Measurements from ENCODE around the gene HOXA7. TPM values are rescaled to one million over a fixed set of nuclear protein-coding genes. Genes with fewer than 3 reads are reported as not detected.

HOXA7 gene
- total and polyA plus RNA-seq, 2 donors (not counting 1 experiment from before 2014, with no cell fraction given), result 0.37 TPM; not detected in 1

DNA sequence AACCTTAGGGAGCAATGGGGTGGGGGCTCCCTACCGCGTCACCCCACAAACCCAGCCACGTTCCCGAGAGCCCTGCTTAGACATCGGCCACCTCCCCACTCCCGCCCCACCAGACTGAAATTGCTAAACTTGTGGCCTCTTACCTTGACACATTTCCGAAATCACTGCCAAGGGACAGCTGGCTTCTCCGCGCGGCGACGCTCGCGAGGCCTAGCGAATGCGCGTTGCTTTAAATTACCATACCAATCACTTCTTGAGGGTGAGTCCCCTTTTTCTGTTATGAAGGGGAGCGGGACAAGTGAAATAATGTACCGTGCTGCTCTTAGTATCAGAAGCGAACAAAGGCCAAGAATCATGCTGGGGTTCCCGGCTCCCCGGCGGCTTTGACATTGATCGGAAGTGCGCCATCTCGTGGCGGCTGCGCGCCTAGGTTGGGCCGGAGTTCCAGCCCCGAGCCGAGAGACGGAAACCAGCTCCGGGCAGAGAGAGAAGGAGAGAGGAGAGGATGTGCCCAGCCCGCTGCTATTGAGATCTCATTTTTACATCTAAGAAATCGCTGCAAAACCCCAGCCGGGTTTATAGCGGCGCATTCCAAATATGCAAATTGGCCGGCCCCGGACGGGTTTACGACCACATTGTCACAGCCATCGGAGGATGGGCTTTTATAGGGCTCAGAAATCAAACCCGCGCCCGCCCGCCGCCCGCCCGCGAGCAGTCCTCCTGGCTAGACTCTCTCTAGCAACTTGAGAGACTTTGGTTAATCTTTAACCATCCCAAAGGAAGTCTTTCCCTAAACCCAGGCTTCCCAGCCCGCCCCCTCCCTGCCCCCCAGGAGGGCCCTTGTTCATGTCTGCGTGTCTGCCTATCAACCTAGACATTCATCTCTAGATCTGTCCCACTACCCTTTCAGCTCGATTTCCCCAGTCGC lies 23.3 kb upstream of the HOXA7 start:
- H3K4me3 Mint-ChIP-seq, result peak overlapping the region; percentile 58
- Histone ChIP-seq H2AFZ (ENCODE audit: insufficient read depth, low read depth, low read length, poor library complexity, severe bottlenecking) (peak overlapping the region; percentile 25), H3K4me2 (replicated peaks; ENCODE audit: low read depth, low read length, poor library complexity, severe bottlenecking) (peak overlapping the region; percentile 56), H3K36me3 (replicated peaks in 1 of 2; ENCODE audit: control extremely low read depth in 1 of 2, control insufficient read depth in 1 of 2, extremely low read depth in 1 of 2, insufficient read depth in 2 of 2, low read length in 1 of 2) (no peaks in the 10 kb centered on the region), H3K4me3 (ENCODE audit: control extremely low read depth in 1 of 5, extremely low read depth in 1 of 5, insufficient read depth in 1 of 5, low read depth in 2 of 5, low read length in 4 of 5) (peak overlapping the region in 1 of 5 experiments; percentile 34), H3K9ac (ENCODE audit: low read length) (peak overlapping the region; percentile 25), H3K4me1 (ENCODE audit: control insufficient read depth in 2 of 2, insufficient read depth in 2 of 2, low read length in 2 of 2) (peaks cover 26 to 39% of the 10 kb centered on the region in 2 donors), H3K27me3 (replicated peaks in 1 of 4; ENCODE audit: control extremely low read depth in 1 of 4, control insufficient read depth in 3 of 4, insufficient read depth in 4 of 4, low read length in 3 of 4) (peaks cover 0 to 94% (median 75%) of the 10 kb centered on the region in 4 experiments), H4K20me1 (ENCODE audit: control insufficient read depth, insufficient read depth, low read length, poor library complexity, severe bottlenecking) (no peaks in the 10 kb centered on the region), H3K27ac (ENCODE audit: low read length in 2 of 2) (no peak overlapping the region), H3K9me3 (ENCODE audit: control extremely low read depth in 1 of 3, control insufficient read depth in 2 of 3, insufficient read depth in 1 of 3, low read length in 2 of 3) (peaks cover 0 to 53% (median 0%) of the 10 kb centered on the region in 3 donors), H3K79me2 (ENCODE audit: control insufficient read depth, insufficient read depth, low read length) (no peaks in the 10 kb centered on the region)
- peaks cover 64% of the 10 kb centered on the region for H3K27me3 Mint-ChIP-seq
- H3K9me3 Mint-ChIP-seq (ENCODE audit: insufficient read depth), result no peaks in the 10 kb centered on the region
- ATAC-seq (ENCODE audit: low read depth) (peak; percentile 58), DNase-seq (peak; percentile 74)
- POLR2A ChIA-PET, result interaction anchor here (0.5 kb wide), 1 partner anchor 1321 kb away, joined by 4 read pairs; no protein-coding TSS in a partner anchor
- intact Hi-C loops (cut with micrococcal nuclease), result no loop called here
- TF ChIP-seq, protein P1, sequence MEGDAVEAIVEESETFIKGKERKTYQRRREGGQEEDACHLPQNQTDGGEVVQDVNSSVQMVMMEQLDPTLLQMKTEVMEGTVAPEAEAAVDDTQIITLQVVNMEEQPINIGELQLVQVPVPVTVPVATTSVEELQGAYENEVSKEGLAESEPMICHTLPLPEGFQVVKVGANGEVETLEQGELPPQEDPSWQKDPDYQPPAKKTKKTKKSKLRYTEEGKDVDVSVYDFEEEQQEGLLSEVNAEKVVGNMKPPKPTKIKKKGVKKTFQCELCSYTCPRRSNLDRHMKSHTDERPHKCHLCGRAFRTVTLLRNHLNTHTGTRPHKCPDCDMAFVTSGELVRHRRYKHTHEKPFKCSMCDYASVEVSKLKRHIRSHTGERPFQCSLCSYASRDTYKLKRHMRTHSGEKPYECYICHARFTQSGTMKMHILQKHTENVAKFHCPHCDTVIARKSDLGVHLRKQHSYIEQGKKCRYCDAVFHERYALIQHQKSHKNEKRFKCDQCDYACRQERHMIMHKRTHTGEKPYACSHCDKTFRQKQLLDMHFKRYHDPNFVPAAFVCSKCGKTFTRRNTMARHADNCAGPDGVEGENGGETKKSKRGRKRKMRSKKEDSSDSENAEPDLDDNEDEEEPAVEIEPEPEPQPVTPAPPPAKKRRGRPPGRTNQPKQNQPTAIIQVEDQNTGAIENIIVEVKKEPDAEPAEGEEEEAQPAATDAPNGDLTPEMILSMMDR (IDR thresholded peaks at IDR 0.05), result peak; percentile 77
- TF ChIP-seq EZH2 (IDR thresholded peaks at IDR 0.05; ENCODE audit: borderline replicate concordance, insufficient read depth, low read depth, low read length, poor library complexity, severe bottlenecking), result no peak
- CTCF ChIA-PET, result interaction anchor here (0.6 to 2.7 kb wide), 10 partner anchors 9 to 1287 kb away, joined by 3 to 15 read pairs (median 3); no protein-coding TSS in a partner anchor
- WGBS (ENCODE audit: insufficient coverage), result 13% methylated on average over 41 of the region's 56 CpGs
- peaks cover 17% of the 10 kb centered on the region for H3K4me1 Mint-ChIP-seq
- peak overlapping the region; percentile 87 for H3K27ac Mint-ChIP-seq

Measured in B cell (primary cell).